ENCODE measurements around the gene LIPJ.

The LIPJ gene

DNA sequence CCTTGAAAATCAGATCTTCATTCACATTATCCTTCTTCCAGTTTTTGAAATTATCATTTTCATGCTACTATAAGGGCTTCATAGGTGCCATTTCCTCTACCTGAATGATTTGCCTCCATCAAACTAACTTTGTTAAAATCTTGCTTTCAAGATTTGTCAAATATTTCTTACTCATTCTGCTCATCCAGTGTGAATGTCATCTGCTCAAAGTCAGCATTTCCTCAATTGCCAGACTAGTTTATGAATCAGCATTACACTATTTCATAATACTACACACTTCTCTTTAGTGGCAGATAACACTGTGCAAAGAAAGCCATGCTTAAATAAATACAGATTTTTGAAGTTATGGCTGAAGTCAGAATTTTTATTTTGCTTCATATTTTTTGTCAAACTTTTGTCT lies 56.4 kb downstream of the LIPJ start:
- Histone ChIP-seq H2AFZ (ENCODE audit: low read depth, low read length, severe bottlenecking) (no peak overlapping the region), H3K79me2 (ENCODE audit: insufficient read depth, low read length) (no peaks in the 10 kb centered on the region), H3K27me3 (ENCODE audit: low read length) (no peaks in the 10 kb centered on the region), H3K9me3 (ENCODE audit: insufficient read depth, low read length) (no peaks in the 10 kb centered on the region), H3K27ac (ENCODE audit: low read depth, low read length) (no peak overlapping the region), H3K4me3 (ENCODE audit: insufficient read depth, low read length, poor library complexity, severe bottlenecking) (no peak overlapping the region), H3F3A (ENCODE audit: insufficient read depth) (no peaks in the 10 kb centered on the region), H3K4me2 (ENCODE audit: low read depth, low read length, poor library complexity, severe bottlenecking) (no peak overlapping the region), H3K9me2 (replicated peaks; ENCODE audit: insufficient read depth, low read length) (no peaks in the 10 kb centered on the region), H3K9ac (ENCODE audit: low read length) (no peak overlapping the region), H3K36me3 (ENCODE audit: low read length) (no peaks in the 10 kb centered on the region), H4K20me1 (ENCODE audit: low read depth, low read length) (no peaks in the 10 kb centered on the region)
- TF ChIP-seq EZH2phosphoT487 (conservative IDR thresholded peaks at IDR 0.05; ENCODE audit: low read length), result no peak
- TF ChIP-seq, protein P1, sequence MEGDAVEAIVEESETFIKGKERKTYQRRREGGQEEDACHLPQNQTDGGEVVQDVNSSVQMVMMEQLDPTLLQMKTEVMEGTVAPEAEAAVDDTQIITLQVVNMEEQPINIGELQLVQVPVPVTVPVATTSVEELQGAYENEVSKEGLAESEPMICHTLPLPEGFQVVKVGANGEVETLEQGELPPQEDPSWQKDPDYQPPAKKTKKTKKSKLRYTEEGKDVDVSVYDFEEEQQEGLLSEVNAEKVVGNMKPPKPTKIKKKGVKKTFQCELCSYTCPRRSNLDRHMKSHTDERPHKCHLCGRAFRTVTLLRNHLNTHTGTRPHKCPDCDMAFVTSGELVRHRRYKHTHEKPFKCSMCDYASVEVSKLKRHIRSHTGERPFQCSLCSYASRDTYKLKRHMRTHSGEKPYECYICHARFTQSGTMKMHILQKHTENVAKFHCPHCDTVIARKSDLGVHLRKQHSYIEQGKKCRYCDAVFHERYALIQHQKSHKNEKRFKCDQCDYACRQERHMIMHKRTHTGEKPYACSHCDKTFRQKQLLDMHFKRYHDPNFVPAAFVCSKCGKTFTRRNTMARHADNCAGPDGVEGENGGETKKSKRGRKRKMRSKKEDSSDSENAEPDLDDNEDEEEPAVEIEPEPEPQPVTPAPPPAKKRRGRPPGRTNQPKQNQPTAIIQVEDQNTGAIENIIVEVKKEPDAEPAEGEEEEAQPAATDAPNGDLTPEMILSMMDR (IDR thresholded peaks at IDR 0.05; ENCODE audit: insufficient read depth, low read length, poor library complexity, severe bottlenecking), result no peak

DNA sequence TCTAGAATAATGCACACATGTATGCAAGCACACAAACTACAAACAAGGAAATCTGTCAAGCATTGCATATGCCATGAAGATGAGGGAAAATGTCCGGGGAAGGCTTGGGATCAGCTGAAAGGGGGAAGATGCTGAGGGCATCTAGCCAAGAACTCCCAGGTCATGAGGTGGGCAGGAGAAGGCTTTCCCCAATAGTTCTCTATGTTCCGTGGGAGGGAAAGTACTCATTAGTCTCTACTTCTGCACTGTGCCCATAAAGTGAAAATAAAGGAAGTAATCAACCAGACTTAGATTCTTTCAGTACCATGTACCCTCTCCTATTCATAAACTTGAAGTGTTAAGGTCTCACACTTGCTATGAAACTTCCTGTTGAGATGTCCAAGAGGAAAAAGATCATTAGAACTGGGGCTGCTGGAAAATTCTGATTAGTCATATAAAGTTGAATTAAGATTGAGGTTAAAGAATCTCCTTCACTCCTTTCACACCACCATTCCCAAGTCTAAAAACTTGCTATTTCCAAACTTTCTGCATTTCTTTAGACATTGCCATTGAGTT lies 60.6 kb downstream of the LIPJ start:
- Histone ChIP-seq H3K79me2 (ENCODE audit: insufficient read depth, low read length) (no peaks in the 10 kb centered on the region), H3K9me3 (ENCODE audit: insufficient read depth, low read length) (no peaks in the 10 kb centered on the region), H3K4me2 (ENCODE audit: low read depth, low read length, poor library complexity, severe bottlenecking) (no peak overlapping the region), H4K20me1 (ENCODE audit: low read depth, low read length) (no peaks in the 10 kb centered on the region), H2AFZ (ENCODE audit: low read depth, low read length, severe bottlenecking) (no peak overlapping the region), H3K9me2 (replicated peaks; ENCODE audit: insufficient read depth, low read length) (no peaks in the 10 kb centered on the region), H3K36me3 (ENCODE audit: low read length) (no peaks in the 10 kb centered on the region), H3K27ac (ENCODE audit: low read depth, low read length) (no peak overlapping the region), H3K9ac (ENCODE audit: low read length) (no peak overlapping the region), H3K27me3 (ENCODE audit: low read length) (no peaks in the 10 kb centered on the region), H3F3A (ENCODE audit: insufficient read depth) (no peaks in the 10 kb centered on the region), H3K4me3 (ENCODE audit: insufficient read depth, low read length, poor library complexity, severe bottlenecking) (no peak overlapping the region)
- TF ChIP-seq, protein P1 (IDR thresholded peaks at IDR 0.05; ENCODE audit: insufficient read depth, low read length, poor library complexity, severe bottlenecking), result no peak
- TF ChIP-seq EZH2phosphoT487 (conservative IDR thresholded peaks at IDR 0.05; ENCODE audit: low read length), result no peak

GRCh38 chr10:88651101-88651551 lies 64.6 kb downstream of the LIPJ start:
- Histone ChIP-seq H3K79me2 (ENCODE audit: insufficient read depth, low read length) (no peaks in the 10 kb centered on the region), H4K20me1 (ENCODE audit: low read depth, low read length) (no peaks in the 10 kb centered on the region), H3K9ac (ENCODE audit: low read length) (no peak overlapping the region), H3K27me3 (ENCODE audit: low read length) (no peaks in the 10 kb centered on the region), H3K36me3 (ENCODE audit: low read length) (no peaks in the 10 kb centered on the region), H3K9me3 (ENCODE audit: insufficient read depth, low read length) (no peaks in the 10 kb centered on the region), H2AFZ (ENCODE audit: low read depth, low read length, severe bottlenecking) (no peak overlapping the region), H3K4me3 (ENCODE audit: insufficient read depth, low read length, poor library complexity, severe bottlenecking) (no peak overlapping the region), H3F3A (ENCODE audit: insufficient read depth) (no peaks in the 10 kb centered on the region), H3K27ac (ENCODE audit: low read depth, low read length) (no peak overlapping the region), H3K4me2 (ENCODE audit: low read depth, low read length, poor library complexity, severe bottlenecking) (no peak overlapping the region), H3K9me2 (replicated peaks; ENCODE audit: insufficient read depth, low read length) (no peaks in the 10 kb centered on the region)
- TF ChIP-seq EZH2phosphoT487 (conservative IDR thresholded peaks at IDR 0.05; ENCODE audit: low read length), result no peak
- TF ChIP-seq, protein P1 (IDR thresholded peaks at IDR 0.05; ENCODE audit: insufficient read depth, low read length, poor library complexity, severe bottlenecking), result no peak
